Psoas muscle (tissue), 8 donors: ENCODE measurements around the gene SCG3. TPM values are rescaled to one million over a fixed set of nuclear protein-coding genes. Genes with fewer than 3 reads are reported as not detected.

Experiments
- ATAC-seq, 4 donors: fragments of 200-7000 bp; cut with Tn5 transposase; one replicate each; pipeline ENCODE4 v1.9.1; 2020; ENCODE audit warnings: moderate library complexity in 3 of 4, mild to moderate bottlenecking in 2 of 4
- DNase-seq, 2 donors: peaks; one replicate each; pipeline ENCODE4 v3.0.0-alpha.2; 2020
- H3K27ac ChIP-seq: fragments of 200-600 bp; one replicate; pipeline ENCODE4 v1.8.0; 2022
- H3K27me3 ChIP-seq, 3 donors: fragments of 200-600 bp in 1 of 3; one replicate each; pipeline versions ENCODE4 v1.6.1 to v1.8.0; 2013 to 2022; ENCODE audit warnings: low read length in 2 of 3, mild to moderate bottlenecking in 2 of 3, moderate library complexity in 1 of 3; ENCODE audit not compliant: insufficient read depth in 3 of 3
- H3K36me3 ChIP-seq, 2 donors: fragments of 200-600 bp in 1 of 2; one replicate each; pipeline versions ENCODE4 v1.6.1 to v1.8.0; 2013 to 2022; ENCODE audit warnings: low read depth in 1 of 2, mild to moderate bottlenecking in 1 of 2, moderate library complexity in 1 of 2; ENCODE audit not compliant: insufficient read depth in 1 of 2
- H3K4me1 ChIP-seq: fragments of 200-600 bp; one replicate; pipeline ENCODE4 v1.8.0; 2022
- H3K4me3 ChIP-seq: fragments of 200-600 bp; one replicate; pipeline ENCODE4 v1.8.0; 2022; ENCODE audit warnings: mild to moderate bottlenecking
- H3K9me3 ChIP-seq: fragments of 200-600 bp; one replicate; pipeline ENCODE4 v1.8.0; 2022
- WGBS, 3 donors: extraction: QIAGEN DNeasy Blood & Tissue Kit; methylation state at CpG; one replicate each; pipeline versions ENCODE4 v1.1.6 to v1.1.7; 2013; 5-methylcytosine and 5-hydroxymethylcytosine counted together
- intact Hi-C, 2 donors: fragments of 100-400 bp; cut with DNase I; formaldehyde crosslinking; loops; one replicate each; pipeline versions ENCODE4 v1.11.0 to v1.14.2; 2022
- polyA plus RNA-seq, 3 donors: library from polyadenylated mRNA; stranded (reverse); fragments of 200-250 nt; gene quantifications; one replicate each; pipeline ENCODE4 v1.2.3, GENCODE V29; 2013
- total RNA-seq, 4 donors: library from RNA; stranded (reverse); fragmentation: NEBNext Ultra II Directional in 2 of 4; extraction: Animal tissue kit (Norgen Biotek cat#: 25700) in 2 of 4; gene quantifications; one replicate each; pipeline versions ENCODE4 v1.2.1 to v1.2.4, GENCODE V29; 2021 to 2023
- TF ChIP-seq, protein P1 (sequence below): fragments of 200-600 bp; IDR thresholded peaks from one replicate; pipeline ENCODE4 v1.8.0; 2022; ENCODE audit warnings: antibody characterized with exemption
- donor health status: healthy with polysubstance abuse.
- donor health status: DM: no; HTN: no; CAD: no; lungs with moderate emphysema.
- donor health status: Bipolar disorder and iron deficiency.
- donor health status: healthy.
- donor health status: DM: yes; HTN: yes; CAD: no.
- donor health status: DM: no; HTN: no; CAD: no.
- donor health status: DM: no; HTN: no; CAD: no.
- donor health status: DM: yes; HTN: yes; CAD: no.

SCG3 gene
- total and polyA plus RNA-seq, 7 donors, result 0.04 to 0.07 (median 0.06) TPM; not detected in 4

DNA sequence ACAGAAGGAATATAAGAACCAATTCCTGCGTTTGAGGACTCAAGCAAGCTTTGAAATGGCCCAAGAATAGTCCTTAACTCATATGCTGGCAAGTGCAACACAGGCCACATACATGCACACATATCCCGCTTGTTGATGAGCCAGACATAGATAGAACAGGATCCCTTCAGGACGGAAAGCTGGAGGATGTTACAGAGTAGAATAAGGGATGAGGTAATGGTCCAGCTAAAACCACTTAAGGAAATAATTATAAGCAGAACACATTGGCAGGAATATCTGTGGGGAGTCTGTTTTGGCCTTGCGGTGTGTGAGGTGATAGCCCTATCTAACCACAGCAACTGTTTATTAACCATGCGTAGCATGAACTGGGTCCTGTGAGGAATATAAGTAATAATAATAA, 25.0 kb downstream of the SCG3 start:
- 69 to 78% (median 71%) methylated on average over 5 of the region's 5 CpGs for WGBS, 3 donors
- TF ChIP-seq, protein P1, sequence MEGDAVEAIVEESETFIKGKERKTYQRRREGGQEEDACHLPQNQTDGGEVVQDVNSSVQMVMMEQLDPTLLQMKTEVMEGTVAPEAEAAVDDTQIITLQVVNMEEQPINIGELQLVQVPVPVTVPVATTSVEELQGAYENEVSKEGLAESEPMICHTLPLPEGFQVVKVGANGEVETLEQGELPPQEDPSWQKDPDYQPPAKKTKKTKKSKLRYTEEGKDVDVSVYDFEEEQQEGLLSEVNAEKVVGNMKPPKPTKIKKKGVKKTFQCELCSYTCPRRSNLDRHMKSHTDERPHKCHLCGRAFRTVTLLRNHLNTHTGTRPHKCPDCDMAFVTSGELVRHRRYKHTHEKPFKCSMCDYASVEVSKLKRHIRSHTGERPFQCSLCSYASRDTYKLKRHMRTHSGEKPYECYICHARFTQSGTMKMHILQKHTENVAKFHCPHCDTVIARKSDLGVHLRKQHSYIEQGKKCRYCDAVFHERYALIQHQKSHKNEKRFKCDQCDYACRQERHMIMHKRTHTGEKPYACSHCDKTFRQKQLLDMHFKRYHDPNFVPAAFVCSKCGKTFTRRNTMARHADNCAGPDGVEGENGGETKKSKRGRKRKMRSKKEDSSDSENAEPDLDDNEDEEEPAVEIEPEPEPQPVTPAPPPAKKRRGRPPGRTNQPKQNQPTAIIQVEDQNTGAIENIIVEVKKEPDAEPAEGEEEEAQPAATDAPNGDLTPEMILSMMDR, result no peak
- no peak overlapping the region for H3K4me3 ChIP-seq
- intact Hi-C loops, result no loop called here
- no peaks in the 10 kb centered on the region for H3K27me3 ChIP-seq
- H3K4me1 ChIP-seq, result no peaks in the 10 kb centered on the region
- no peak overlapping the region for H3K27ac ChIP-seq
- DNase-seq, result no peak
- H3K9me3 ChIP-seq, result no peaks in the 10 kb centered on the region
- no peaks in the 10 kb centered on the region for H3K36me3 ChIP-seq
- ATAC-seq, result no peak

DNA sequence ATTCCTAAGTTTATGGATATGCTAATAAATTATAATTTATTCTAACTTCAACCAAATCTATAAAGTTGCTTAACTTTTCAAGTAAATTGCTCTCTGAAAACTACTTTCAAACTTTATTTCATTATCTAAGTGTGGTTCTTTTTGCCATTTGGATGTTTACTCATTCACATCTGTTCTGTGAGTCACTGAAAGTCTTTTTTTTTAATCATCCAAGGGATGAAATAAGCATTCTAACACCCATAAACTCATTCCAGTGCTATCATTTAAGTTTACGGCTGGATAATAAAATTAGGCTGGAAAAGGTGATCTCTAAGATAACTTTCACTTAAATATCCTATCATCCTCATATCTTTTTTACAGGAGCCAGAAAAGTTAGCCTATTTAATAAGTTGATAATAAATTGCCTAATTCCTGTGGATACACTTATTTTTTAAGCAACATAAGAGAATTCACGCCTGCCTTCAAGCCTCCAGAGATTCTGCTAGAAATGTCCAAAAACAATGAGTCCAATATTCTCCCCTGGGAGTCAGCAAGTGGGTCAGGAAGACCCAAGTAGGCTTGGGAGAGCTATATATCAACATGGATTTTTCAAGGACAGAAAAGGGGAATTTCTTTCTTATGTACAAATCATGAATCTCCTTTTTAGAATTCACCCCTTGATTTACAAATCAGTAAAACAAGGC, 25.8 kb downstream of the SCG3 start:
- intact Hi-C loops, result no loop called here
- Histone ChIP-seq H3K27me3 (no peaks in the 10 kb centered on the region), H3K9me3 (no peaks in the 10 kb centered on the region), H3K36me3 (no peaks in the 10 kb centered on the region), H3K27ac (no peak overlapping the region), H3K4me1 (no peaks in the 10 kb centered on the region), H3K4me3 (no peak overlapping the region)
- DNase-seq (no peak), ATAC-seq (peak in 1 of 4 donors; percentile 42)
- TF ChIP-seq, protein P1, result no peak
- WGBS, 3 donors, result 63 to 71% (median 66%) methylated on average over 2 of the region's 2 CpGs

DNA sequence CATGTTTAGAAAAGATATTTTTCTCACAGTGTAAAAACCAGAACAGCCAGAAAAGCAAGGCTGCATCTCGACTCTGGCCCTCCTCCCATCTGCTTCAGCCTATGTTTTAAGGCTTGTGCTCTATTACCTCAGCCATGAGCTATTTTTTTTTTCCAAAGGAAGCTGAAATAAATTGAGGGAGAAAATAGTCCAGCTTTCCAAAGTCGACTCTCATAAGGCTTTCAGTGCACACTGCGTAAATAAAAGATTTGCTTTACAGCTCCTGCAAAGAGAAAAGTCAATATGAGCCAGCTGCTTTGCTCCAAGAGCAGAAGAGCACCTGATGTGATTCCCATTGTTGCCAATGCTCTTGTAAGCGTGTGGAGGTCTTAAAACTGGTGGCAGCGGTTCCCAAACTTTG, 26.7 kb downstream of the SCG3 start:
- H3K36me3 ChIP-seq, result no peaks in the 10 kb centered on the region
- H3K27ac ChIP-seq, result no peak overlapping the region
- H3K27me3 ChIP-seq, result no peaks in the 10 kb centered on the region
- no peaks in the 10 kb centered on the region for H3K9me3 ChIP-seq
- TF ChIP-seq, protein P1, result no peak
- H3K4me3 ChIP-seq, result no peak overlapping the region
- H3K4me1 ChIP-seq, result no peaks in the 10 kb centered on the region
- intact Hi-C loops, result no loop called here
- DNase-seq (no peak), ATAC-seq (no peak)
- 50 to 54% (median 53%) methylated on average over 5 of the region's 5 CpGs for WGBS, 3 donors

DNA sequence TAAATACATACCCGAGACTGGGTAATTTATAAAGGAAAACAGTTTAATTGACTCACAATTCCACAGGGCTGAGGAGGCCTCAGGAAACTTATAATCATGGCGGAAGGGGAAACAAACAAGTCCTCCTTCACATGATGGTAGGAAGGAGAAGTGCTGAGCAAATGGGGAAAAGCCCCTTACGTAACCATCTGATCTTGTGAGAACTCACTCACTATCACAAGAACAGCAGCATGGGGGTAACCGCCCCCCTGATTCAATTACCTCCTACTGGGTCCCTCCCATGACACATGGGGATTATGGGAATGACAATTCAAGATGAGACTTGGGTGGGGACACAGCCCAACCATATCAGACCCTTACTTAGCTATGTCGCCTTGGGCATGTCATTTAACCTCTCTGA, 27.7 kb downstream of the SCG3 start:
- H3K9me3 ChIP-seq, result no peaks in the 10 kb centered on the region
- DNase-seq (no peak), ATAC-seq (no peak)
- TF ChIP-seq, protein P1, result no peak
- no peak overlapping the region for H3K4me3 ChIP-seq
- no peaks in the 10 kb centered on the region for H3K4me1 ChIP-seq
- no peaks in the 10 kb centered on the region for H3K27me3 ChIP-seq
- no peaks in the 10 kb centered on the region for H3K36me3 ChIP-seq
- WGBS, 3 donors, result 83 to 93% (median 91%) methylated on average over 5 of the region's 5 CpGs
- intact Hi-C loops, result no loop called here
- H3K27ac ChIP-seq, result no peak overlapping the region

DNA sequence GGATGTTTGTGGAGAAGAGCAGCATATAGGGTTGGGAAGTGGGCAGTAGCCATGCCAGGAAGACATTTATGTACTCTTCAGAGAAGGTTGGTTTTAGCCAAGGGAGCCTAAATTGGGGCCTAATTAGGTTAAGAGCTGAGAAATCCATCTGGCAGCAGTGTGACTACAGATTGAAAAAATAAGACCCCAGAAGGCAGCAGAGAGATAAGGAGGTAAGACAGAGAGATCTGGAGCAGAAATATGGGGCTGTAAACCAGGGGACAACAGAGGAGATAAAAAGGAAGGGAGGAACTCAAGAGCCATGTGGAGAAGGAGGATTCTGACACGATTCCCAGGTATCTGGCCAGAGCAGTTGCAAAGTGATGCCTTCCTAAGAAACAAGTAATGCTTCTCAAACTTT, 32.9 kb downstream of the SCG3 start:
- Histone ChIP-seq H3K4me3 (no peak overlapping the region), H3K27me3 (no peaks in the 10 kb centered on the region), H3K4me1 (no peaks in the 10 kb centered on the region), H3K36me3 (no peaks in the 10 kb centered on the region), H3K9me3 (no peaks in the 10 kb centered on the region), H3K27ac (no peak overlapping the region)
- WGBS, 3 donors, result 48 to 70% (median 63%) methylated on average over 1 of the region's 1 CpG
- ATAC-seq, result no peak
- intact Hi-C loops, result no loop called here
- no peak for DNase-seq
- TF ChIP-seq, protein P1, result no peak
